ENCODE measurements around the gene TFAP2B.

- TF ChIP-seq CTCF (conservative IDR thresholded peaks at IDR 0.05; ENCODE audit: low read depth, low read length) (no peak), EZH2 (IDR thresholded peaks at IDR 0.05; ENCODE audit: borderline replicate concordance, low read depth, low read length, poor library complexity, severe bottlenecking) (no peak)
Observed at GRCh38 chr6:50836231-50836630, 17.6 kb downstream of the TFAP2B start.

Data from A673 (cell line).